Endothelial cell (in vitro differentiated cells): ENCODE results near the gene LARGE1. TPM values are rescaled to one million over a fixed set of nuclear protein-coding genes. Genes with fewer than 3 reads are reported as not detected.

Experiments used
- DNase-seq: peaks from one replicate; pipeline ENCODE4 v3.0.0; 2021; ENCODE audit warnings: low spot score
- H3K27ac Mint-ChIP-seq: one replicate; pipeline ENCODE4 v1.8.0; 2021; ENCODE audit warnings: mixed read lengths, inconsistent platforms; ENCODE audit not compliant: unreplicated experiment
- H3K27me3 Mint-ChIP-seq: one replicate; pipeline ENCODE4 v1.8.0; 2021; ENCODE audit warnings: mild to moderate bottlenecking, moderate library complexity, mixed read lengths, inconsistent platforms; ENCODE audit not compliant: unreplicated experiment
- H3K36me3 Mint-ChIP-seq: one replicate; pipeline ENCODE4 v1.8.0; 2021; ENCODE audit warnings: mild to moderate bottlenecking, low read depth, mixed read lengths, inconsistent platforms; ENCODE audit not compliant: unreplicated experiment
- H3K4me1 Mint-ChIP-seq: one replicate; pipeline ENCODE4 v1.8.0; 2021; ENCODE audit warnings: mild to moderate bottlenecking, mixed read lengths, inconsistent platforms; ENCODE audit not compliant: unreplicated experiment
- H3K4me3 Mint-ChIP-seq: one replicate; pipeline ENCODE4 v1.8.0; 2021; ENCODE audit warnings: mild to moderate bottlenecking, mixed read lengths, inconsistent platforms; ENCODE audit not compliant: unreplicated experiment
- H3K9me3 Mint-ChIP-seq: one replicate; pipeline ENCODE4 v1.8.0; 2021; ENCODE audit warnings: mixed read lengths, inconsistent platforms; ENCODE audit not compliant: unreplicated experiment
- total RNA-seq: library from RNA; stranded (reverse); fragmentation: NEBNext Ultra II Directional; extraction: Animal tissue kit (Norgen Biotek cat#: 25700); gene quantifications from one replicate; pipeline ENCODE4 v1.2.1, GENCODE V29; 2021; ENCODE audit not compliant: unreplicated experiment
- TF ChIP-seq, protein P1 (sequence below): fragments of 200-600 bp; sonication (generic); IDR thresholded peaks from one replicate; pipeline ENCODE4 v1.5.0; 2021; ENCODE audit warnings: antibody characterized with exemption; ENCODE audit not compliant: unreplicated experiment

LARGE1 gene
- total RNA-seq, 1 donor from 2014 or later, result 25.4 TPM

DNA sequence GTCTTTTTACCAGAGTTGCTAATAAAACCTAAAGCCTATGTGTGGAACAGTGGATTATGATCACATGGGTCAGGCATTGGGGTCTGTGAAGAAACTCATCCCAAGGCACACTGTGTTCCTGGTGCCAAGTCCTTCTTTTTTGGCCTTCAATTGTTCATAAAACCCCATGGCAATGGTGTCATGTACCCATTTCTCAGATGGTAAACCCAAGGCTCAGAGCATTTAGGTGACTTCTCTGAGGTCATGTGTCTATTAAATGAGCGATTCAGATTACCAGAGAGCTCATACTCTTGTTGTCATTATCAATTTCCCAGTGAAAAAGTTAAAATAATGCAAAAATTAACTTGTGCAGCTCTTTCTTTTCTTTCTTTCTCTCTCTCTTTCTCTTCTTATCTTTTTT, 589.3 kb downstream of the LARGE1 start:
- peaks cover 3% of the 10 kb centered on the region for H3K9me3 Mint-ChIP-seq
- H3K36me3 Mint-ChIP-seq, result peaks cover 3% of the 10 kb centered on the region
- peaks cover 16% of the 10 kb centered on the region for H3K4me1 Mint-ChIP-seq
- no peak overlapping the region for H3K4me3 Mint-ChIP-seq
- peaks cover 7% of the 10 kb centered on the region for H3K27me3 Mint-ChIP-seq
- no peak overlapping the region for H3K27ac Mint-ChIP-seq
- DNase-seq, result no peak
- TF ChIP-seq, protein P1, sequence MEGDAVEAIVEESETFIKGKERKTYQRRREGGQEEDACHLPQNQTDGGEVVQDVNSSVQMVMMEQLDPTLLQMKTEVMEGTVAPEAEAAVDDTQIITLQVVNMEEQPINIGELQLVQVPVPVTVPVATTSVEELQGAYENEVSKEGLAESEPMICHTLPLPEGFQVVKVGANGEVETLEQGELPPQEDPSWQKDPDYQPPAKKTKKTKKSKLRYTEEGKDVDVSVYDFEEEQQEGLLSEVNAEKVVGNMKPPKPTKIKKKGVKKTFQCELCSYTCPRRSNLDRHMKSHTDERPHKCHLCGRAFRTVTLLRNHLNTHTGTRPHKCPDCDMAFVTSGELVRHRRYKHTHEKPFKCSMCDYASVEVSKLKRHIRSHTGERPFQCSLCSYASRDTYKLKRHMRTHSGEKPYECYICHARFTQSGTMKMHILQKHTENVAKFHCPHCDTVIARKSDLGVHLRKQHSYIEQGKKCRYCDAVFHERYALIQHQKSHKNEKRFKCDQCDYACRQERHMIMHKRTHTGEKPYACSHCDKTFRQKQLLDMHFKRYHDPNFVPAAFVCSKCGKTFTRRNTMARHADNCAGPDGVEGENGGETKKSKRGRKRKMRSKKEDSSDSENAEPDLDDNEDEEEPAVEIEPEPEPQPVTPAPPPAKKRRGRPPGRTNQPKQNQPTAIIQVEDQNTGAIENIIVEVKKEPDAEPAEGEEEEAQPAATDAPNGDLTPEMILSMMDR, result no peak

GRCh38 chr22:33330534-33330933, 589.7 kb downstream of the LARGE1 start:
- Mint-ChIP-seq H3K4me1 (peaks cover 16% of the 10 kb centered on the region), H3K27me3 (peaks cover 7% of the 10 kb centered on the region), H3K36me3 (peaks cover 3% of the 10 kb centered on the region), H3K9me3 (peaks cover 3% of the 10 kb centered on the region), H3K4me3 (no peak overlapping the region), H3K27ac (no peak overlapping the region)
- TF ChIP-seq, protein P1, result no peak
- no peak for DNase-seq

DNA sequence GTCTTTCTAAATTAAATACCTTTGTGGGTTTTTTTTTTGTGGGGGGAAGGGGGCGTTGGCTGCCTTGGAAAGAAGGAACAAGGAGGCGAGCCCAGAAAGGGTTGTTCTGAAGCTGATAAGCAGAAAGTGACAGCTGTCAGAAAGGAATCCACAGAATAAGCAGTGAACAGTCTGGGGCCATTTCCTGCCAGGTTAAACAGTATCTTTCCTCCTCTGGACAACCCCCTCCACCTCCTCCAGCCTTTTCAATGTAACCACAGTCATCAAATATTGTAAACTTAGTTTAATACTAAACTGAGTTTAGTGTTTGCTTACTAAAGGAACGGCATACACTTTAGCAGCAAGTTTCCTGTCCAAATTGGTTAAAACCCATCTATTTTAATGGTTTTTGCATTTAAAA, 590.9 kb downstream of the LARGE1 start:
- TF ChIP-seq, protein P1, result no peak
- H3K9me3 Mint-ChIP-seq, result peaks cover 3% of the 10 kb centered on the region
- H3K4me1 Mint-ChIP-seq, result peaks cover 12% of the 10 kb centered on the region
- peaks cover 5% of the 10 kb centered on the region for H3K27me3 Mint-ChIP-seq
- peaks cover 3% of the 10 kb centered on the region for H3K36me3 Mint-ChIP-seq
- no peak overlapping the region for H3K27ac Mint-ChIP-seq
- no peak overlapping the region for H3K4me3 Mint-ChIP-seq
- DNase-seq, result no peak

GRCh38 chr22:33328789-33329296, 591.4 kb downstream of the LARGE1 start:
- Mint-ChIP-seq H3K4me1 (peaks cover 11% of the 10 kb centered on the region), H3K9me3 (peaks cover 3% of the 10 kb centered on the region), H3K4me3 (no peak overlapping the region), H3K27me3 (peaks cover 5% of the 10 kb centered on the region), H3K36me3 (peaks cover 3% of the 10 kb centered on the region), H3K27ac (no peak overlapping the region)
- no peak for DNase-seq
- TF ChIP-seq, protein P1, result no peak

- TF ChIP-seq, protein P1, result no peak
- peaks cover 5% of the 10 kb centered on the region for H3K27me3 Mint-ChIP-seq
- no peaks in the 10 kb centered on the region for H3K9me3 Mint-ChIP-seq
- no peaks in the 10 kb centered on the region for H3K36me3 Mint-ChIP-seq
- H3K4me1 Mint-ChIP-seq, result peaks cover 11% of the 10 kb centered on the region
- no peak overlapping the region for H3K27ac Mint-ChIP-seq
- no peak overlapping the region for H3K4me3 Mint-ChIP-seq
- DNase-seq, result no peak
Observed at GRCh38 chr22:33327348-33327860, 592.9 kb downstream of the LARGE1 start.
